ENCODE data around the gene UBIAD1. TPM values are rescaled to one million over a fixed set of nuclear protein-coding genes. Genes with fewer than 3 reads are reported as not detected.
A peak's percentile ranks its signal among the peaks of the same experiment; 100 is the strongest.

UBIAD1 gene
- total RNA-seq, 1 donor from 2014 or later = 11.1 TPM

DNA sequence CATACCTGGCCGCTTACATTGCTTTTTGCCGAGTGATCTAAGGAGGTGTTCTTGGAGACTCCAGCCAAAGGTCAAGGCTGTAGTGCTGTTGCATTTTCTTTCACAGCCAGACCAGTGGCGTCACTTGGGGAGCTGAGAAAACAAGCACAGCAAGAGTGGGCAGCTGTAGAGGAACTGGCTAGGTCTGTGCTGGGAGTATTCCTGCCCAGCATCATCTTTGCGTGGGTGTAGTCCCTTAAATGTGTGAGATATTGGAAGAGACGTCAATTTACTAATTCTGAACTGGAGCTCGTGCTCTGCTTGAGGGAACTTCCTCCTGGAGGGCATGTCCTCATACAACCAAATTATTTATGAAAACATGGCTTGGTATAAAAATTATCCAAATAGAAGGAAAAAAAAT, 10.2 kb downstream of the UBIAD1 start:
- TF ChIP-seq, protein P1, sequence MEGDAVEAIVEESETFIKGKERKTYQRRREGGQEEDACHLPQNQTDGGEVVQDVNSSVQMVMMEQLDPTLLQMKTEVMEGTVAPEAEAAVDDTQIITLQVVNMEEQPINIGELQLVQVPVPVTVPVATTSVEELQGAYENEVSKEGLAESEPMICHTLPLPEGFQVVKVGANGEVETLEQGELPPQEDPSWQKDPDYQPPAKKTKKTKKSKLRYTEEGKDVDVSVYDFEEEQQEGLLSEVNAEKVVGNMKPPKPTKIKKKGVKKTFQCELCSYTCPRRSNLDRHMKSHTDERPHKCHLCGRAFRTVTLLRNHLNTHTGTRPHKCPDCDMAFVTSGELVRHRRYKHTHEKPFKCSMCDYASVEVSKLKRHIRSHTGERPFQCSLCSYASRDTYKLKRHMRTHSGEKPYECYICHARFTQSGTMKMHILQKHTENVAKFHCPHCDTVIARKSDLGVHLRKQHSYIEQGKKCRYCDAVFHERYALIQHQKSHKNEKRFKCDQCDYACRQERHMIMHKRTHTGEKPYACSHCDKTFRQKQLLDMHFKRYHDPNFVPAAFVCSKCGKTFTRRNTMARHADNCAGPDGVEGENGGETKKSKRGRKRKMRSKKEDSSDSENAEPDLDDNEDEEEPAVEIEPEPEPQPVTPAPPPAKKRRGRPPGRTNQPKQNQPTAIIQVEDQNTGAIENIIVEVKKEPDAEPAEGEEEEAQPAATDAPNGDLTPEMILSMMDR (IDR thresholded peaks at IDR 0.05; ENCODE audit: insufficient read depth, low read length, severe bottlenecking) = no peak
- DNase-seq (ENCODE audit: low read depth) (no peak), FAIRE-seq (no peak)
- Histone ChIP-seq H3K27me3 (ENCODE audit: control insufficient read depth, insufficient read depth, low read length) (no peaks in the 10 kb centered on the region), H3K36me3 (ENCODE audit: control insufficient read depth, insufficient read depth, low read length) (peaks cover 2% of the 10 kb centered on the region), H3K4me3 (ENCODE audit: low read depth, low read length) (no peak overlapping the region)

DNA sequence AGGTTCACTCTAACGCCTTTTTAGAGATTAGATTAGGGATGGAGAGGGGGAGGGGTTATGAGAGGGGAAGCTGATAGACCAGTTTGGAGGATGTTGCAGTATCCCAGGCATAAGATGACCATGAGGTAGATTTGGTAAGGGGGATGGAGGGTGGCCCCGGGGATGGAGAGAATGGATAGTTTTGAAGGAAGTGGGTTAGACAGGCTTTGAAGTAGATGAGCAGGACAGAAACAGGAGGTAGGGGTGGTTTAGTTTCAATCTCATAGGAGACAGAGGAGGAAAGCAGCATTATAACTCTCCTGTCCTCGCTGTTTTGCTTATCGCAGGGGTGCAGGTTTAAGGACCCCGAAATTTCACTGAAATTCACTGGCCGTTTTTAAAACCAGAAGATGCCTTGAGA, 11.8 kb downstream of the UBIAD1 start:
- Histone ChIP-seq H3K4me3 (ENCODE audit: low read depth, low read length) (no peak overlapping the region), H3K27me3 (ENCODE audit: control insufficient read depth, insufficient read depth, low read length) (no peaks in the 10 kb centered on the region), H3K36me3 (ENCODE audit: control insufficient read depth, insufficient read depth, low read length) (peaks cover 2% of the 10 kb centered on the region)
- TF ChIP-seq, protein P1 (IDR thresholded peaks at IDR 0.05; ENCODE audit: insufficient read depth, low read length, severe bottlenecking) = no peak
- FAIRE-seq (no peak), DNase-seq (ENCODE audit: low read depth) (no peak)

DNA sequence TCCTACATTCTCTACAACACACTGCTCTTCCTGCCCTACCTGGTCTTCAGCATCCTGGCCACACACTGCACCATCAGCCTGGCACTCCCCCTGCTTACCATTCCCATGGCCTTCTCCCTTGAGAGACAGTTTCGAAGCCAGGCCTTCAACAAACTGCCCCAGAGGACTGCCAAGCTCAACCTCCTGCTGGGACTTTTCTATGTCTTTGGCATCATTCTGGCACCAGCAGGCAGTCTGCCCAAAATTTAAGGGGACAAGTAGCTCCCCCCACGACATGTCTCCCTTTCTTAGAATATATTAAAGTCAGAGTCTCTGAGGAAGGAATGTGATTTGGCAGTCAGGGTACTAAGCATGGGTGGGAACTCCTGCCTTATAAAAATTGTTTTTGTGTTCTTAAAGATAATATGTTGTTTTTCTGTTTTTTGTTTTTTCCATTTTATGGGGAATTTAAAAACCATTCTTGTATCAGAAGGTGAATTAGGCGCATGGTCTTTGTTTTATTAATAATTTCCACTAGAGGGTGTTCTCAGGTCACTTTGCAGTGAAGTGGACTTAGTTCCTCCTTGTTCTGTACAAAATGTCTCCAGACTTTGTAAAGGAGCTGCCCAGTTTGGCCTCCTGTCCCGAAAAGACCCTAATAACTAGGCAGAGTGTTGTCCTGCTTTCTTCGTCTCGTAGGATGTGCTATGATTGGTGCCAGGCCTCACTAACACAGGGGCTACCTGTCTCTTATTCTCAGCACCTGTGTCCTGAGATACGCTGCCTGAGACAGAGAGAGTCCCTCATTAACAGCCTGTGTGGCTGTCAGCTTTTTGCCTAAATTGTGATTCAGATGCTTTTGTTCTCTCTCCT, 13.1 kb downstream of the UBIAD1 start:
- H3K36me3 ChIP-seq (ENCODE audit: control insufficient read depth, insufficient read depth, low read length) = peaks cover 2% of the 10 kb centered on the region
- no peak overlapping the region for H3K4me3 ChIP-seq (ENCODE audit: low read depth, low read length)
- peak; percentile 30 for DNase-seq (ENCODE audit: low read depth)
- no peak for FAIRE-seq
- no peaks in the 10 kb centered on the region for H3K27me3 ChIP-seq (ENCODE audit: control insufficient read depth, insufficient read depth, low read length)
- TF ChIP-seq, protein P1 (IDR thresholded peaks at IDR 0.05; ENCODE audit: insufficient read depth, low read length, severe bottlenecking) = peak; percentile 40

DNA sequence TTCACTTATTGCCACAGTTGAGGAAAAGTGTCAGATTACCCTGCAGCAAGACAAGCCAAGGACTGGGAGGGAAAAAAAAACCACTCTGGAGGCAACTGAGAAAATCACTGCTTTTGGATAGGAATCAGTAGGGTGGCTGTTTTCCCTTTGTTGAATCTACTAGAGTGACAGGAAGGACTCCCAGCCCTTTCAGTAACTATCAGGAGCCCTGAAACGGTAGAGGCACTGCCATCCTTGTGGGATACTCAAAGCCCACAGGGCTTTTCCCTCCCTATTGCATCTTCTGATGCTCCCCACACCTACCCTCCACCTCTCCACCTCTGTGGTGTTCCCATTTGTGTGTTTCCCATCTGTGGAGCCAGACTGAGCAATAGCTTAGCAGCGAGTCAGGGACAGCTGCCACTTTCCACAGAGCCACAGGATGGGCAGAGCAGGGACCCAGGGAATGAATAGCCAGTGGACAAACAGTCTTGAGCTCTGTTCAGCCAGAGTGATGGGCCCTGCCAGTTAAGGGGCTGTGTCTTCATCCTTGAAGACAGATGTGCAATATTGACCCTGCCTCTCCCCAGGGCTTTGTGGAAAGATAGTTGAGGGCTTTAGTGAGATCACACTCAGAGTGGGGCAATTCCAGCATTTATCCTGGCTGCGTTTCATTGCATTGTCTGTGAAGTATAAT, 13.9 kb downstream of the UBIAD1 start:
- peaks cover 2% of the 10 kb centered on the region for H3K36me3 ChIP-seq (ENCODE audit: control insufficient read depth, insufficient read depth, low read length)
- TF ChIP-seq, protein P1 (IDR thresholded peaks at IDR 0.05; ENCODE audit: insufficient read depth, low read length, severe bottlenecking) = no peak
- no peaks in the 10 kb centered on the region for H3K27me3 ChIP-seq (ENCODE audit: control insufficient read depth, insufficient read depth, low read length)
- no peak overlapping the region for H3K4me3 ChIP-seq (ENCODE audit: low read depth, low read length)
- no peak for FAIRE-seq
- DNase-seq (ENCODE audit: low read depth) = no peak

DNA sequence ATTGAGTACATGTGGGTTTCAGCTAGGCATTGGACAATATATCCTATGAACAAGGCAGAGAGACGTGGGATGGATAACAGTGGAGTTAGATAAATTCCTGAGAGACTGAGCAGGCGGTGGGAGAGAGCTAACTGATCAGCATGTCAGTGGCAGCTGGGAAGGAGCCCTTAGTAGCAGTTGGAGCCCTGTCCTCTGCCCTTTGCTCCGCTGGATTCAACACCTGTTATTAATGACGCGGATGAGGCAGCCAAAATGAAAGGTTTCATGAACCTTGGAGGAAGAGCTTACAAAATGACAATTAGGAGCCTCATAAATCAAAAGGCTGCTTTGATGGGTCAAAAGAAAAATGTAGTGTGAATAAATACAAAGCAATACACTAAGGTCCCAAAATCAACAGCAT, 16.1 kb downstream of the UBIAD1 start:
- TF ChIP-seq, protein P1 (IDR thresholded peaks at IDR 0.05; ENCODE audit: insufficient read depth, low read length, severe bottlenecking) = no peak
- FAIRE-seq (no peak), DNase-seq (ENCODE audit: low read depth) (no peak)
- Histone ChIP-seq H3K4me3 (ENCODE audit: low read depth, low read length) (no peak overlapping the region), H3K36me3 (ENCODE audit: control insufficient read depth, insufficient read depth, low read length) (peaks cover 2% of the 10 kb centered on the region), H3K27me3 (ENCODE audit: control insufficient read depth, insufficient read depth, low read length) (no peaks in the 10 kb centered on the region)

All from bronchial epithelial cell (primary cell).